ENCODE data around the gene PRKRA. TPM values are rescaled to one million over a fixed set of nuclear protein-coding genes. Genes with fewer than 3 reads are reported as not detected.

PRKRA gene
- total and polyA plus RNA-seq, 9 of the 15 experiments (the other 6 are each of a cell fraction or from before 2014, with no cell fraction given), result 14.1 to 78.1 (median 52.3) TPM

DNA sequence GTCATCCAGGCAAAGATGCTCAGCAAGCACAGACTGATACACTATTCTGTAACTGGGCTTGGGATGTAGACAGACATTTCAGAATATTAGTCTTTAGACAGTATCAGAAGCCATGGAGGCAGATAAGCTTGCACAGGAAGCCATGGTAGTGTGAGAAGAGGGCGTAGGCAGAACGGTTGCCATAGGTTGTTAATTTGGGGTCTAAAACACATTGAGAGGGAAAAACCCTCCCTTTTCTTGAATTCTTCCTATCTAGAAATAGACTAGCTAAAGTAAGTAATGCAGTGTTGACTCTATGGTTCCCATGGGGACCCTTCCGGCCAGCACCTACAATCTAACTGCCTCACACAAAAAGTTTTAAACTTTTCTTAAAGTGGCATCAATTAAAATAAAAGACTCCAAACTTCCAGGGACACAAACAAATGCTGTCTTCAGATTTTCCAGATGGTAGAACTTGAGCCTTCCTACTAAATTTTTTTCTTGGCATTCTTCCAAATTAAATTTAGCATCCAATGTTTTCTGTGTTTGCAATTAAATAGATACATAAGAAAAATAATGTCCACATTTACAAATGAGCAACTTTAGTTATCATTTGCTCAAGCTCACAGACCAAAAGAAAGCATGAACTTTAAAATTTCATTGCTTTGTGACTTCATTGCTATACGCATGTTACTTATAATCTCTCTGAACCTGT is 1.9 kb downstream of the PRKRA start (continued):
- no peak for TF ChIP-seq RBM15 (IDR thresholded peaks at IDR 0.05; ENCODE audit: insufficient read depth, low read length)
- no peak for TF ChIP-seq NUFIP1 (IDR thresholded peaks at IDR 0.05; ENCODE audit: partially characterized antibody)
- TF ChIP-seq RFX5 (IDR thresholded peaks at IDR 0.05; ENCODE audit: low read depth, low read length), result no peak
- TF ChIP-seq ZFP1 (CRISPR knock-in tag; IDR thresholded peaks at IDR 0.05), result no peak
- no peak for TF ChIP-seq GTF2A2 (tag; IDR thresholded peaks at IDR 0.05)
- TF ChIP-seq KAT7 (CRISPR knock-in tag; IDR thresholded peaks at IDR 0.05; ENCODE audit: borderline replicate concordance), result 0 out of 2 replicates have a peak, but pooled peaks have one; percentile 59
- peak; percentile 62 for TF ChIP-seq RFX1 (IDR thresholded peaks at IDR 0.05)
- TF ChIP-seq MCM5 (IDR thresholded peaks at IDR 0.05; ENCODE audit: low read depth), result no peak
- TF ChIP-seq SRSF1 (IDR thresholded peaks at IDR 0.05; ENCODE audit: low read depth, low read length), result no peak
- TF ChIP-seq NFIX (CRISPR knock-in tag; IDR thresholded peaks at IDR 0.05; ENCODE audit: low read depth), result peak; percentile 88
- no peak for TF ChIP-seq SRSF7 (optimal IDR thresholded peaks at IDR 0.05; ENCODE audit: low read depth, low read length)
- no peak for TF ChIP-seq XRCC3 (IDR thresholded peaks at IDR 0.05)

DNA sequence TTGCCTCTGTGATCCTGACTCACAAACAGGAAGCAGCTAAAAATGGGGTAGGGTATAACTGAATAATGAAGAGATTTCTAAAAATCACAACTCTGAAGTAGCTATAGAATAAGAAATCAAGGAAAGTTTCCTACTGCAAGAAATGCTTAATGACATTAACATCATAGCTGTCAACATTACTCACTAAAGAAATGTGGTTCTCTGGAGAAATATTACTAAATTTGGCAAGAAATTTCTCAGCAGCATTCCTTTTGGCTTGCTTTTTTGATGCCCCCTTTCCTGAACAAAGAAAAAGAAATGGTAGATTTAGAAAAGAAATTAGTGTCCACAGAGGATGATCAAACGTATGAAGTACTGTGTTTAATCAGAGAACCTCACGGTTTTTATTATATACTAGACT is 9.5 kb downstream of the PRKRA start:
- Histone ChIP-seq H3K4me2 (ENCODE audit: insufficient read depth, low read length) (no peak overlapping the region), H3K9me1 (ENCODE audit: control insufficient read depth, insufficient read depth, low read length) (no peaks in the 10 kb centered on the region), H3K9me3 (replicated peaks; ENCODE audit: control insufficient read depth, insufficient read depth, low read depth, low read length) (no peaks in the 10 kb centered on the region), H3K27ac (ENCODE audit: extremely low read depth, low read depth, low read length) (no peak overlapping the region), H3K9ac (ENCODE audit: insufficient read depth in 1 of 2, low read depth in 2 of 2, low read length in 2 of 2) (no peak overlapping the region), H3K4me1 (replicated peaks in 1 of 2; ENCODE audit: control insufficient read depth in 2 of 2, insufficient read depth in 2 of 2, low read length in 2 of 2) (no peaks in the 10 kb centered on the region; a peak in 1 of 5 replicates), H3K79me2 (ENCODE audit: control insufficient read depth, insufficient read depth, low read length) (no peaks in the 10 kb centered on the region), H4K20me1 (replicated peaks; ENCODE audit: control insufficient read depth, insufficient read depth, low read length) (no peaks in the 10 kb centered on the region), H2AFZ (ENCODE audit: low read depth, low read length) (no peak overlapping the region), H3K27me3 (ENCODE audit: control insufficient read depth in 2 of 2, insufficient read depth in 2 of 2, low read length in 2 of 2) (no peaks in the 10 kb centered on the region), H3K36me3 (ENCODE audit: control insufficient read depth, insufficient read depth, low read length) (peaks cover 87% of the 10 kb centered on the region), H3K4me3 (no peak overlapping the region)
- CTCF ChIA-PET (ENCODE audit: low intra/inter-chr PET ratio), result no interaction called here
- DNase-seq (ENCODE audit: extremely low read depth in 1 of 4, low spot score in 3 of 4) (no peak), FAIRE-seq (no peak), ATAC-seq (no peak)
- BruUV-seq (replicated peaks), result no TSS peak
- in situ Hi-C loops (cut with MboI) (no loop called here), intact Hi-C loops (cut with micrococcal nuclease) (no loop called here)
- POLR2A ChIA-PET, result interaction anchor here (0.9 to 1.3 kb wide), 3 partner anchors 9 to 13 kb away, joined by 3 to 4 read pairs (median 4); partner anchors contain the start of genes PJVK and PRKRA
- 84% methylated on average over 2 of the region's 2 CpGs for WGBS (ENCODE audit: insufficient coverage, low coverage, missing lambda C conversion rate)
- TF ChIP-seq, protein P1, sequence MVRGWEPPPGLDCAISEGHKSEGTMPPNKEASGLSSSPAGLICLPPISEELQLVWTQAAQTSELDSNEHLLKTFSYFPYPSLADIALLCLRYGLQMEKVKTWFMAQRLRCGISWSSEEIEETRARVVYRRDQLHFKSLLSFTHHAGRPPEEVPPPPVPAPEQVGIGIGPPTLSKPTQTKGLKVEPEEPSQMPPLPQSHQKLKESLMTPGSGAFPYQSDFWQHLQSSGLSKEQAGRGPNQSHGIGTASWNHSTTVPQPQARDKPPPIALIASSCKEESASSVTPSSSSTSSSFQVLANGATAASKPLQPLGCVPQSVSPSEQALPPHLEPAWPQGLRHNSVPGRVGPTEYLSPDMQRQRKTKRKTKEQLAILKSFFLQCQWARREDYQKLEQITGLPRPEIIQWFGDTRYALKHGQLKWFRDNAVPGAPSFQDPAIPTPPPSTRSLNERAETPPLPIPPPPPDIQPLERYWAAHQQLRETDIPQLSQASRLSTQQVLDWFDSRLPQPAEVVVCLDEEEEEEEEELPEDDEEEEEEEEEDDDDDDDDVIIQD (CRISPR knock-in tag; IDR thresholded peaks at IDR 0.05), result no peak
- TF ChIP-seq, protein P2, sequence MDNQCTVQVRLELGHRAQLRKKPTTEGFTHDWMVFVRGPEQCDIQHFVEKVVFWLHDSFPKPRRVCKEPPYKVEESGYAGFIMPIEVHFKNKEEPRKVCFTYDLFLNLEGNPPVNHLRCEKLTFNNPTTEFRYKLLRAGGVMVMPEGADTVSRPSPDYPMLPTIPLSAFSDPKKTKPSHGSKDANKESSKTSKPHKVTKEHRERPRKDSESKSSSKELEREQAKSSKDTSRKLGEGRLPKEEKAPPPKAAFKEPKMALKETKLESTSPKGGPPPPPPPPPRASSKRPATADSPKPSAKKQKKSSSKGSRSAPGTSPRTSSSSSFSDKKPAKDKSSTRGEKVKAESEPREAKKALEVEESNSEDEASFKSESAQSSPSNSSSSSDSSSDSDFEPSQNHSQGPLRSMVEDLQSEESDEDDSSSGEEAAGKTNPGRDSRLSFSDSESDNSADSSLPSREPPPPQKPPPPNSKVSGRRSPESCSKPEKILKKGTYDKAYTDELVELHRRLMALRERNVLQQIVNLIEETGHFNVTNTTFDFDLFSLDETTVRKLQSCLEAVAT (IDR thresholded peaks at IDR 0.05), result no peak
- TF ChIP-seq ELF2 (CRISPR knock-in tag; IDR thresholded peaks at IDR 0.05), result no peak
- TF ChIP-seq TAF15 (IDR thresholded peaks at IDR 0.05; ENCODE audit: low read depth, low read length), result no peak
- no peak for TF ChIP-seq GTF2A2 (tag; IDR thresholded peaks at IDR 0.05)

Measured in K562 (cell line).